ENCODE data around the gene RPTOR.

The RPTOR gene

GRCh38 chr17:80591788-80592187 lies 47.1 kb downstream of the RPTOR start:
- no peak for DNase-seq

DNA sequence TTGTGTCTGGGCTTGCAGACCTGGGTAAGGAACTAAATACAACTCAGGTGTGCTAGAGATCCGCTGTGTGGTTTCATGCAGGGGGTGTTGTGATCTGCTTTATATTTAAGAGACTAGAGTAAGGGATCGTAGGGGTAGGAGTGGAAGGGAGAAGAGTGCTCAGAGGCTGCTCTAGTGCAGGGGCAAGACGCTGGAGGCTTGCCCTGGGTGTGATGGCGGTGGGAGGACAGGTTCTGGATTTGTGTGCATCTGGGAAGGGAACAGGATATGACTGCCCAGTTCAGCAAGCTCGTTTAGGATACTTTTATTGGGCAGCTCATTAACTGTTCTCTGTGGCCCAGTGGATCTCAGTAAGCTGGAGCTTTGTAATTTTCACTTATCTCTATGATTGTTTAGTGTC lies 47.6 kb downstream of the RPTOR start:
- DNase-seq, result no peak

DNA sequence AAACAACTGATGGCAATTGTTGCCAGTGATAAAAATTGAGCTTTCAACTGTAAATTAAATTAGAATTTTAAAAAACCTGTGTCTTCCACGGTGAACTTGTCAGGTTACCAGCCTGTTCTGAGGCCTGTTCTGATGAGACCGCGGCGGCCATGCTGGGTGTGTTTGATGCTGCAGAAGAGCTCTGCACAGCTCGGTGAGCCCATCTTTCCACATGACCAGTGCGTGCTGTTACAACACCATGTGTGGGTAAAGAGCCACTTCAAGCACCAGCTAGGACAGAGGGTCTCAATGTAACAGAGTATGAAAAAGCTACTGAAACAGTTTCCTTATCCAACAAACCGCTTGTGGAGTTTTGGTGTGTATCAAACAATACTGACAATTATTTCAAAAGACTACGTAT lies 48.5 kb downstream of the RPTOR start:
- no peak for DNase-seq

- DNase-seq, result no peak
These were observed 50.0 kb downstream of the RPTOR start for GRCh38 chr17:80594431-80595269.

DNA sequence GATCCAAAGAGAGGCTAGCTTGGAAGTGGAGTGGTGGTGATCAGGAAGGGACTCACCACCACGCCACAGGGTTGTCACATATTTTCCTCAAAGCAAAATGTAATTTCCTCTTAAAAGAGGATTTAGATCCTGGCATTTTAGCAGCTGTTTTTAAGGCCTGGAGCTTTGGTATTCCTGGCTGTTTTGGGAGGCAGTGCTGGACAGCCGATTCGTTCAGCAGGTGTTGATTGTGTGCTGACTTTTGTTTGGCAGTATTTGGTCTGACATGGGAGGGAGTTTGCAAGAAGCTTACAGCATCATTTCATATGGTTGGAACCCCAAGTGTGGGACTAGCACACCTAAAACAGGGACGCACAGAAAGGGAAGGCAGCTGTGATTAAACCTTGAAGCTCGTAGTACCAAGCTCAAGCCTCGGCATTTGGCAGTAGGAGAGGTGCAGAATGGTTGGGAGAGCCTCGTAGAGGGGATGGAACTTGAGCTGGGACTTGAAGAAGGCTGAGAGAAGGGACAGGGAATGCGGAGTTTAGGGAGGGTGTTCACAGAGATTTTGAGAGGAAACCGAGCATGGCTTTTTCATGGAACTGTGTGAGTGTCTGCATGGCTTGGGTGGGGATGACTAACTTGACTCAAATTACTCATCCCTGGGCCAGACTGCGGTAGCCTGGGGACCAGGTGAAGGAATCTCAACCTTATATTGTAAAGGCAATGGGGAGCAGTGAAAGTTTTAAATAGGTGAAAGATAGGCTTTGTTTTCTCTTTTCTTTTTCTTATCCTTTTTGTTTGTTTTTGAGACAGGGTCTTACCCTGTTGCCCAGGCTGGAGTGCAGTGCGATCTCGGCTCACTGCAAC lies 52.3 kb downstream of the RPTOR start:
- peak in 1 of 5 experiments; percentile 26 for DNase-seq

DNA sequence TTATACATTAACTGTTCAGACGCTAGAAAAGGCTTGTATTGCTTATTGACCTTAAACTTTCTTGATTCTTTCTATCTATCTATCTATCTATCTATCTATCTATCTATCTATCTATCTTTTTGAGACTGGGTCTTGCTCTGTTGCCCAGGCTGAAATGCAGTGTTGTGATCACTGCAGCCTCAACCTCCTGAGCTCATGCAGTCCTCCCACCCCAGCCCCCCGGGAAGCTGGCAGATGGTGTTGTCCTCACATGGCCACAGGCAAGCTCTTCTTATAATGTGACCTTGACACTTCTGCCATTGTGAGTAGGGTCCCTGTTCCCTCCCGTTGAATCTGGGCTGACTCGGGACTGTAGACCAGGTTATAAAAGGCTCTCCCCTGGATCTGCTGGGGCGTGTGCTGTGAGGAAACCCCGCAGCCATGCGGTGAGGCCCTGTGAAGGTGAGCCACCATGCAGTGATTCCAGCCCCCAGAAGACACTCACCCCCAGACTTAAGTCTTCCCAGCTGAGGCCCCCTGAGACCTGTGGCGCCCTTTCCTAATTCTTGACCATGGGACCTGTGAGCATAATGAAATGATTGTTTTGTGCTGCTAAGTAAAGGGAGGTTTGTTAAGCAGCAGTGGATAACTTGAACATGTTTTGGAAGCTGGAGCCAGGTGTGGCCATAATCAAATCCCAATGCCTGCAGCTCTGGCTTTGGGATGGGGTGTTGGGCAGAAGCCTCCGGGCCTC lies 54.3 kb downstream of the RPTOR start:
- DNase-seq, result no peak

DNA sequence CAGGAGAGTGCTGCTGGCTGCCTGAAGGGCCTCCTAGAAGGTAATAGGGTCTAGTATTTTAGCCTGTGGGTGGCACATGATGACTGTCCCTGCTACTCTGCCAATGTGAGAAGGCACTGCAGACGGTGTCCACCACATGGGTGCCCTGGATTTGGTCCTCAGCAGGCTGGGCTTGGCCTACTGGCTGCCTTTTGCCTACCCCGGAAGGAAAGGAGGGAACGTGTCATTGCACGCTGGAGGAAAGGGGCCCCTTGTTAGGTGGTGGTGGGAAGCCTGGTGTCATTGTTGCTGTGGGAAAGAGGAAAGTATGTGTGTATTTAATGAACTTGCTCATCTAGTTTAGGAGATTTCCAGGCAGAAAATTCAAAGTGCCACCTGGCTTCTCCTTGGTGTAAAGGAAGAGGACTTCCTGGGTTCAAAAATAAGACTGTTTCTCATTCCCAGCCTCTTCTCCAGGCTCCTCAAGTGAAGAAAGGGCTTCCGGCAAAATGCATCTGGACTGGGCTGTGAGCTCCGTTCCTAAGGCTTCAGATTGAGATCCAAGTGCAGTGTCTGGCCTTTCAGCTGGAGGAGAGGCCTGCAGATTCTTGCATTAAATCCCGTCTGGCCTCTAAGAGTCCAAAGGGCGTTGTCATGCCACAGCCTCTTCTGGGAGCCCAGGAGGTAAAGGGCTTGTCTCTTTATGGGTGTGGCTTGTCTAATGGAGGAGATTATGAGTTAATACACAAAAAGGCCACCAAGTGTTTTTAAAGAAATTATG lies 55.1 kb downstream of the RPTOR start:
- no peak for DNase-seq

DNA sequence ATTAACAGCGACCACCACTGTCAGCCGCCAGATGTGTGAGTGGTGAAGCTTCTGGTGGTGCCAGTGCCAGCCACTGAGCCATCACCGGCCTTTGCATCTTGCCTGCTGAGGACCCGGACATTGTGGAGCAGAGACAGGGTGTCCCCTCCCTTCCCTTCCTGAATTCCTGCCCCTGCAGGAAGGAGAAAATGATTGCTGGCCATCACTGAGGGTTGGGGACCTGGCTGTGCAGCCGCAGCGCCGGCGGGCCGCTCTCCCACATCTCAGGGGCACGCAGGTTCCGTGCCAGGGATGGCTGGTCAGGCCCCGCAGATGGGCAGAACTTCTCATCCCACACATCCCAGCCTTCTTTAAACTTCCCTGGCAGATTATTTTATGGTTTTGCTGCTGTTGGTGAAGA lies 56.5 kb downstream of the RPTOR start:
- no peak for DNase-seq

GRCh38 chr17:80603396-80603795 lies 58.8 kb downstream of the RPTOR start:
- no peak for DNase-seq

GRCh38 chr17:80604009-80604669 lies 59.5 kb downstream of the RPTOR start:
- DNase-seq, result no peak

GRCh38 chr17:80604670-80605010 lies 60.0 kb downstream of the RPTOR start:
- DNase-seq, result no peak

- peak in 2 of 5 experiments; percentile 65 to 91 for DNase-seq
These were observed 60.9 kb downstream of the RPTOR start for GRCh38 chr17:80605326-80606066.

DNA sequence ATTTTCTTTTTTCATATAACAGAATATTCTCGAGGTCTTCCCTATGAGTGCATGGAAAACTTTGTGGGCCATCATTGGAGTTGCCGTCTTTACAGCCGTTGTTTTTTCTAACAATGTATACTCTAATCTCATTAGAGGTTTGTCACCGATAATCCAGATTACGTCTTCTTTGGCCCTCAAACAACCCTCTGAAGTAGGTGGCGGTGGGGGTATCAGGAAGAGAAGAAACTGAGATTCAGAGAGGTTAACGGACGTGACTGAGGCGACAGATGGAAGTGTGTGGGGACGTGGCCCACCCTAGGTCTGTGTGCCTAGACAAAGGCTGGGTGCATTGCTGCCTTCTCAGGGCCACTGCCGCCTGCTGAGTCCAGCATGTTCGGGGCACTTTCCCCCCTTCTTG lies 63.7 kb downstream of the RPTOR start:
- DNase-seq, result no peak

- no peak for DNase-seq
These were observed 65.1 kb downstream of the RPTOR start for GRCh38 chr17:80609757-80610156.

GRCh38 chr17:80611816-80612215 lies 67.2 kb downstream of the RPTOR start:
- no peak for DNase-seq

DNA sequence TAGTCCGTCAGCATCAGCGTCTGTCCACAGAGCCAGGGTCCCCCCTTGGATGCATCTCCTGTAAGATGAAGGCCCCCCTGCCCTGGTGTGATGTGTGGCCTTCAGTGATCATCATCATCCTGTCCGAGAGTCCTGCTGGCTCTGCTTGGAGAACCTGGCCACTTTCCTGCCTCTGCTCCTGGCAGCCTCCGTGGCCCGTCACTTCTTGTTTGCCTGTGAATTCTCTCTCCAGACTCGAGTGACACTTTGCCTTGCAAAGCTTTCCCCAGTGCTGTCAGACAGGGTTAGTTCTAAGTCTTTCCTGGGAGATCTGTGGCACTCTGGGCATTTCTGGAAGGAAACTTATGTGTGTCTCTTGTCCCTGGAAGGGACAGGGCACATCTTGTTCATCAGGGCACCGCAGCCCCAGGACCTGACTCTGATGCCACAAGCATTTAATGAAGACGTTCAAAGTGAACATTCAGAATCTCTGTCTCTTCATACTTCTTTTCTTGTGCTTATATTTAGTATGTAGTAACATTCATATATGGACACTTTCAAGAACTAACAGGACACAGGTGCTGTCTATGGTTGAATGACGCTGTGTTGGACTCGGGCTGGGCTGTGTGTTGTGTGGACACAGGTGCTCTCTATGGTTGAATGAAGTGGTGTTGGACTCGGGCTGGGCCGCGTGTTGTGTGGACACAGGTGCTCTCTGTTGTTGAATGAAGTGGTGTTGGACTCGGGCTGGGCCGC lies 68.5 kb downstream of the RPTOR start:
- no peak for DNase-seq

DNA sequence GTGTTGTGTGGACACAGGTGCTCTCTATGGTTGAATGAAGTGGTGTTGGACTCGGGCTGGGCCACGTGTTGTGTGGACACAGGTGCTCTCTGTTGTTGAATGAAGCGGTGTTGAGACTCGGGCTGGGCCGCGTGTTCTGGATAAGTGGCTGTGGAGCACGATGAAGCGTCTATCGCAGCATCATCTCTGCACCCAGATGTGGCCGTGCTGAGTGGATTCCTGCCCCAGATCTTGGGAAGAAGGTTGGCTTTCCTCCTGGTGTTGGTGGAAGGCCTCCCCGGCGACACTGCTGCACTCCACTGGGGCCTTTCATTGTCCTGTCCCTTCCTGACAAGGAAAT lies 69.1 kb downstream of the RPTOR start:
- DNase-seq, result no peak

DNA sequence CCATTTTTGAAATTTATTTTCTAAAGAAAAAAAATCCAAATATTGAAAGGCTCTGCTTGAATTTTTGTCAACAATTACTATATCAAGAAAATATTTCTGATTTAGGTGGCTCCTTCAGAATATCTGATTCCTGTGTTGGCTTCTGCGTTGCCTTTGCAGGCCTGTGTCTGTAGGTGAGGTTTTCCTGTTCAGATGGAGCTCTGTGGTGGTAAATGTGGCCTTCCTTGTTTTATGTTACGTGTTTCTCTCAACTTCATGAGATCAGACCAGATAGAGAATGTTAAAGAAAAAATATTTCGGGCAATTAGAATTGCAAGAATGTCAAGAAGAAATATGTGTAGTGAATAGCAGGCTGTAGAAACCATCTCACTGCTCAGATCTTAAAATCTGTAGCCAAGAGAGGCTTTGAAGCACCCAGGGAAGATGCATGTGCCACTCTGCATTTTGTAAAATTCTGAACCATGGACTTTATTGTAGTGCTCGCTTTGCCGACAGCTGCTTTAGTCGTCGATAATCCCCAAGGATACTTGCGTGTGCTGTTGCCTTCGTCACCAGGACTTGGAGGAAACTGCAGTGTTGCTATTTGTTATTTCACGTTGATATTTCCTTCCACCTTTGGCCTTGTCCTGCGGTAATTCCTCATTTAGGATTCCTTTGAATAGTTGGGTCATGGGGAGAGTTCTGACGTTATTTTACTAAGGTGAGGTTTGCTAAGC lies 69.9 kb downstream of the RPTOR start:
- no peak for DNase-seq

DNA sequence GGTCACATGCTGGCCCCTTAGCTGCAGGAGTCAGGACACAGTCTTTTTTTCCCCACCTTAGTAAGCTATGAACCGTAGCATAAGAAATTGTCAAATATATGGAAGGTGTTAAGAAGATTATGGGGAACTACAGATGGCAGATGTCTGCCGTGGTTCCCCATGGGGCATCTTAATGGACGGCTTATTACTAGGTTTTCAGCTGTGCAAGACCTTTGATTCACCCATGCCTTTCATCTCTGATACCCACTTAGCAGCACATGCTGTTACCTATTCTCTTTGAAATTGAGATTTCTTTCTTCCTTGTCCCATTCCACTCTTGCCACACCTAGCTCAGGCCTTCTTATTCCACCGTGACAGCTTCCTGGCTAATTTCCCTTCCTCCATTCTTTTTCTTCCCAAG lies 70.7 kb downstream of the RPTOR start:
- DNase-seq, result no peak

DNA sequence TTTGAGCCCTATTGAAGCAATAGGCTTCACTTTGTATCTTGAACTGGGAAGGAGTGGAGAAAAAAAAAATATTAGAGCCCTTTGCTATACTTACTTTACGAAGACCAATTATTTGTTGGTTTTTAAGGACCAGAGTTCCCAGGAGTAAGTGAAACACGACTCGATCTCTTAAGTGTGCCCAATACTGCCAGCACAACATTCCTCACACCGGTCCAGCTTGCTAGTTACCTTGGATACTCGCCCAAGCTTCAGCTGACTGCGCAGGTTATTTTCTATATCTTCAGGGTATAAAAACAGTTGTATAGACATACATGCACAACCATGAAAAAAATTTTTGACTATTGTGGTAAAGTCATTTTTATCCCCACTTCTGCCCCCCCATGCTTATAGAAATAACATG lies 72.1 kb downstream of the RPTOR start:
- no peak for DNase-seq
